Non-pigmented ciliary epithelial cell (primary cell): ENCODE data around the gene NEAT1.
A peak's percentile ranks its signal among the peaks of the same experiment; 100 is the strongest.

ENCODE experiments used
- DNase-seq: peaks from one replicate; pipeline ENCODE4 v3.0.0-alpha.2; 2010; ENCODE audit warnings: low read depth

The NEAT1 gene

GRCh38 chr11:65422633-65423515, at the start of gene NEAT1:
Gene NEAT1 (plus strand): TSS chr11:65422798.
- DNase-seq: no peak

- DNase-seq: no peak
Measured at GRCh38 chr11:65373839-65374580, 48.6 kb upstream of the NEAT1 start.

- DNase-seq: no peak
Measured at GRCh38 chr11:65375012-65375411, 47.6 kb upstream of the NEAT1 start.

GRCh38 chr11:65376138-65376713, 46.4 kb upstream of the NEAT1 start:
- DNase-seq: no peak

GRCh38 chr11:65377036-65377435, 45.6 kb upstream of the NEAT1 start:
- DNase-seq: no peak

- no peak for DNase-seq
Measured at GRCh38 chr11:65377777-65378176, 44.8 kb upstream of the NEAT1 start.

GRCh38 chr11:65378208-65378927, 44.2 kb upstream of the NEAT1 start:
- DNase-seq: no peak

- DNase-seq: no peak
Measured at GRCh38 chr11:65378928-65379638, 43.5 kb upstream of the NEAT1 start.

GRCh38 chr11:65379698-65380459, 42.7 kb upstream of the NEAT1 start:
- no peak for DNase-seq

- no peak for DNase-seq
Measured at GRCh38 chr11:65380460-65381119, 42.0 kb upstream of the NEAT1 start.

GRCh38 chr11:65381716-65382032, 40.9 kb upstream of the NEAT1 start:
- peak; percentile 30 for DNase-seq

- peak; percentile 90 for DNase-seq
Measured at GRCh38 chr11:65382033-65382803, 40.4 kb upstream of the NEAT1 start, which contains the start of gene SLC25A45. Gene SLC25A45 (minus strand): TSS chr11:65382646. CDS start chr11:65381951, 695 bp downstream.

- no peak for DNase-seq
Measured at GRCh38 chr11:65382804-65383368, 39.7 kb upstream of the NEAT1 start.

- DNase-seq: no peak
Measured at GRCh38 chr11:65383778-65384177, 38.8 kb upstream of the NEAT1 start.

- no peak for DNase-seq
Measured at GRCh38 chr11:65384301-65384889, 38.2 kb upstream of the NEAT1 start.

- no peak for DNase-seq
Measured at GRCh38 chr11:65386307-65387140, 36.1 kb upstream of the NEAT1 start, which contains the start of gene FRMD8. Gene FRMD8 (plus strand): TSS chr11:65386637. CDS start chr11:65387037, 400 bp downstream.

- DNase-seq: no peak
Measured at GRCh38 chr11:65388731-65389130, 33.9 kb upstream of the NEAT1 start.
